Left lung (tissue), 10 donors: ENCODE data around the gene ACTR2. TPM values are rescaled to one million over a fixed set of nuclear protein-coding genes. Genes with fewer than 3 reads are reported as not detected.

Experiments used
- ATAC-seq: fragments of 200-7000 bp; cut with Tn5 transposase; one replicate; pipeline ENCODE4 v1.9.1; 2020; ENCODE audit warnings: moderate library complexity
- DNase-seq, 4 donors: peaks; one replicate each; pipeline ENCODE4 v3.0.0-alpha.2; 2013 to 2020
- H3K27ac ChIP-seq, 2 donors: fragments of 200-600 bp; sonication (generic) in 1 of 2; one replicate each; pipeline versions ENCODE4 v1.5.0 to v1.8.0; 2020 to 2021
- H3K27me3 ChIP-seq, 2 donors: fragments of 200-600 bp; sonication (generic) in 1 of 2; one replicate each; pipeline versions ENCODE4 v1.5.0 to v1.8.0; 2020 to 2021
- H3K36me3 ChIP-seq, 2 donors: fragments of 200-600 bp; sonication (generic) in 1 of 2; one replicate each; pipeline versions ENCODE4 v1.5.0 to v1.8.0; 2020 to 2021
- H3K4me1 ChIP-seq, 2 donors: fragments of 200-600 bp; one replicate each; pipeline ENCODE4 v1.8.0; 2021
- H3K4me3 ChIP-seq, 2 donors: fragments of 200-600 bp; sonication (generic) in 1 of 2; one replicate each; pipeline versions ENCODE4 v1.5.0 to v1.8.0; 2020 to 2021; ENCODE audit warnings: mild to moderate bottlenecking in 1 of 2
- H3K9me3 ChIP-seq, 2 donors: fragments of 200-600 bp; sonication (generic) in 1 of 2; one replicate each; pipeline versions ENCODE4 v1.5.0 to v1.8.0; 2020 to 2021
- CTCF ChIP-seq, 2 donors: fragments of 200-600 bp; sonication (generic) in 1 of 2; IDR thresholded peaks; one replicate each; pipeline versions ENCODE4 v1.5.0 to v1.8.0; 2021; ENCODE audit warnings: antibody characterized with exemption in 2 of 2
- intact Hi-C, 2 donors: fragments of 100-400 bp; cut with DNase I; formaldehyde crosslinking; loops; one replicate each; pipeline versions ENCODE4 v1.11.2 to v1.14.2; 2022
- polyA plus RNA-seq, 6 donors: library from polyadenylated mRNA; unstranded; fragments of 120-200 nt; gene quantifications; one replicate each; pipeline ENCODE4 v1.2.1, GENCODE V29; 2013; ENCODE audit not compliant: insufficient read length in 6 of 6
- total RNA-seq, 2 donors: library from RNA; stranded (reverse); fragmentation: NEBNext Ultra II Directional; extraction: Animal tissue kit (Norgen Biotek cat#: 25700); gene quantifications; one replicate each; pipeline ENCODE4 v1.2.1, GENCODE V29; 2021
- donor health status: DM: no; HTN: yes; CAD: no.
- donor health status: DM: no; HTN: no; CAD: no.

Gene ACTR2
- total and polyA plus RNA-seq, 8 donors: 157 to 314 (median 194) TPM

GRCh38 chr2:65278531-65278981 is 50.9 kb downstream of the ACTR2 start:
- TF ChIP-seq CTCF (IDR thresholded peaks at IDR 0.05): no peak
- Histone ChIP-seq H3K36me3 (peaks cover 0 to 13% of the 10 kb centered on the region in 2 donors), H3K27me3 (no peaks in the 10 kb centered on the region), H3K9me3 (no peaks in the 10 kb centered on the region), H3K27ac (peak overlapping the region; percentile 48 to 71), H3K4me3 (no peak overlapping the region), H3K4me1 (peaks cover 24 to 34% of the 10 kb centered on the region in 2 donors)
- peak; percentile 24 for ATAC-seq
- intact Hi-C loops: loop anchor here in 1 of 2 donors (10.0 kb wide), 1 partner anchor 156 kb away; the partner anchor contains the start of gene SPRED2
- DNase-seq: peak in 1 of 4 donors; percentile 44

GRCh38 chr2:65279756-65280155 is 52.1 kb downstream of the ACTR2 start:
- Histone ChIP-seq H3K27ac (no peak overlapping the region), H3K4me1 (peaks cover 24 to 34% of the 10 kb centered on the region in 2 donors), H3K27me3 (no peaks in the 10 kb centered on the region), H3K36me3 (peaks cover 0 to 5% of the 10 kb centered on the region in 2 donors), H3K4me3 (no peak overlapping the region), H3K9me3 (no peaks in the 10 kb centered on the region)
- ATAC-seq (no peak), DNase-seq (no peak)
- intact Hi-C loops: loop anchor here in 1 of 2 donors (10.0 kb wide), 1 partner anchor 155 kb away; the partner anchor contains the start of gene SPRED2
- TF ChIP-seq CTCF (IDR thresholded peaks at IDR 0.05): no peak

DNA sequence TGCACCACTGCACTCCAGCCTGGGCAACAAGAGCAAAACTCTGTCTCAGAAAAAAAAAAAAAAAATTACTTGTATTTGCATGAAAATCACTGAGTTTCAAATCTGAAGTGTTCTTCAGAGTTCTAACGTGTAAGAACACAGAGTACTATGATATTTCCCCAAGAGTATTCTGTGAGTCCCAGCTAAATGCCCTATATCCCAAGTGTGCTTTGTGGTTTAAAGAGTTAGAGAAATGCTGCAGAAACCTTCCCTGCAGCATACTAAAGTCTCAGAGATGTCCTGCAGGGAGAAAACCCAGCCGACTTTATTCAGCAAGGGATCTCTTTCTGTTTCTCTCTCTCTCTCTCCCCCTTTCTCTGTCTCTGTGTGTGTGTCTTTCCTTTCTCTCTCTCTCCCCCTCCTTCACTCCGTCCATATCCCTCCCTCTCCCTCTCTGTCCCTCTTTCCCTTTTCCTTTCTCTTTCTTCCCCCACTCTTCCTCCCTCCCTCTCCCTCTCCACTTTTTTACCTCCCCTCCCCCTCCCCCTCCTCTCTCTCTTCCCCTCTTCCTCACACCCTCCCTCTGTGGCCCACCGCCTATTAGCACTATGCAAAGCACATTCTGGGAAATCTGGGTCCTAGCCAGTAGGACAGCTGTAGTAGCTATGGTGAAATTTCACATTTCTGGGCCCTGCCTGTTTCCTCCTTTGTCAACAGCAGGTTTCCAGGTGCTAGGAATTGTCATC is 54.2 kb downstream of the ACTR2 start:
- Histone ChIP-seq H3K9me3 (no peaks in the 10 kb centered on the region), H3K4me3 (no peak overlapping the region), H3K36me3 (no peaks in the 10 kb centered on the region), H3K27ac (peak overlapping the region in 1 of 2 donors; percentile 41), H3K27me3 (no peaks in the 10 kb centered on the region), H3K4me1 (peaks cover 8 to 28% of the 10 kb centered on the region in 2 donors)
- ATAC-seq: peak; percentile 14
- TF ChIP-seq CTCF (IDR thresholded peaks at IDR 0.05): no peak
- intact Hi-C loops: no loop called here
- DNase-seq: peak in 2 of 4 donors; percentile 80 to 86

GRCh38 chr2:65282477-65283053 is 54.9 kb downstream of the ACTR2 start:
- DNase-seq: no peak
- H3K36me3 ChIP-seq: no peaks in the 10 kb centered on the region
- H3K4me1 ChIP-seq: peaks cover 6 to 23% of the 10 kb centered on the region in 2 donors
- H3K9me3 ChIP-seq: no peaks in the 10 kb centered on the region
- H3K27ac ChIP-seq: no peak overlapping the region
- TF ChIP-seq CTCF (IDR thresholded peaks at IDR 0.05): no peak
- no peaks in the 10 kb centered on the region for H3K27me3 ChIP-seq
- ATAC-seq: no peak
- no peak overlapping the region for H3K4me3 ChIP-seq
- intact Hi-C loops: no loop called here

DNA sequence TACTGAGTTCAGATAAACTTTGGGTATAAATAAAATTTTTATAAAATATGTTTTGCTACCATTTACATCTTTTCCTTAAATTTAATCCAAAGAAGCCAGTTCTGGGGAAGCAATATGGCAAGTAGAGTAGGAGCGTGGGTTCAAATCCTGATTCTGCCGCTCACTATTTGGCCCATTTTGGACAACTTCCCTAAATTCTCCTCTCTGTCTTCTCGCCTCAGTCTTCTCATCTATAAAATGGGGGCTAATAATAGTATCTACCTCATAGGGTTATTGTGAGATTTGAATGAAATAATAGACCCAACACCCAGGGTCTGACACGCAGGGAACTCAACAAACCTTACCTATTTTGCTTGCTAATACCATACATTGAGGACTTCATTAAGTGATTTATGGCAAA is 59.7 kb downstream of the ACTR2 start:
- no peak for DNase-seq
- H3K27me3 ChIP-seq: no peaks in the 10 kb centered on the region
- intact Hi-C loops: no loop called here
- no peaks in the 10 kb centered on the region for H3K9me3 ChIP-seq
- no peak overlapping the region for H3K4me3 ChIP-seq
- H3K36me3 ChIP-seq: no peaks in the 10 kb centered on the region
- peaks cover 0 to 2% of the 10 kb centered on the region in 2 donors for H3K4me1 ChIP-seq
- TF ChIP-seq CTCF (IDR thresholded peaks at IDR 0.05): no peak
- H3K27ac ChIP-seq: no peak overlapping the region
- ATAC-seq: no peak
